ENCODE results near the gene IL17RB. TPM values are rescaled to one million over a fixed set of nuclear protein-coding genes. Genes with fewer than 3 reads are reported as not detected.

Gene IL17RB
- total RNA-seq, 1 donor from 2014 or later = 18.4 TPM

DNA sequence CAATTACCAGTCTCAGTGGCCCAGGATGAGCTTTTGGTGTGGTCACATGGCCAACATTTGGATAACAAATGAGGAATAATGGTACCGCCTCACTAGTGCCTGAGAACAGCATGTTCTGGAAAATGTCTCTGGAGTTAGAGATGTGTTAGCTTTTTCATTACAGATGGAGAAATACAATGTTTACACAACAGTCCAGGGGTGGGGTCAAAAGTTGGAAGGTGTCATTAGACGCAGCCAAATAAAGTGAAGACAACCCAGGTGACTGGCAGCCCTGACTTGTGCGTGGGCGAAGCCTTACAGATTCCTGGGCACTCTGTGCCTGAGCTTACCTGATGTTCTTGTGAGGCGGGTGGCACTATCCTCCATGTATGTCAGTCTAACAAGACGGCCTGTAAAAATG is 12.8 kb downstream of the IL17RB start:
- no peak for ATAC-seq
- TF ChIP-seq CTCF (IDR thresholded peaks at IDR 0.05) = no peak
- H3K36me3 ChIP-seq = peaks cover 42% of the 10 kb centered on the region

DNA sequence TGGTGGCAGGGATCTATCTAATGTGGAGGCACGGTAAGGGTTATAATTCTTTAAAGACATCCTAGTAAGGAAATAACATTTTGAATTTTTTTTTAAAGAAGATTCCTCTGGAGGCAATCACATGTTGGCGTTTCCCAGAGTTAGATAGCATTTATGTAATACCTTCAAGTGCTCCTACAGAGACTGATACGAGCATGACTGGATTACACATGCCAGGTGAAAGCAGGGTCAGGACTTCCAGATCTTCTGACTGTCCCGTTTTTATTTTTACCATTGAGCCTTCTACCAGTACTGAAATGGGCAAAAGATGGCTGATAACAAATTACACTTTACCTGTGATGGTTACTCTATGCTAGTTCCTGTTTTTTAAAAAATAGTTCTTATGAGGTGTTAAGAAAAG is 13.8 kb downstream of the IL17RB start:
- intact Hi-C loops (cut with DNase I) = no loop called here
- ATAC-seq (no peak), DNase-seq (no peak)
- Histone ChIP-seq H3K4me1 (no peaks in the 10 kb centered on the region), H3K36me3 (peaks cover 52% of the 10 kb centered on the region), H3K27ac (no peak overlapping the region), H3K27me3 (ENCODE audit: low read depth) (no peaks in the 10 kb centered on the region), H3K4me3 (no peak overlapping the region), H3K9me3 (no peaks in the 10 kb centered on the region)
- TF ChIP-seq CTCF (IDR thresholded peaks at IDR 0.05) = no peak

More for the DNA sequence above, 12.8 kb downstream of the IL17RB start:
- Histone ChIP-seq H3K27ac (no peak overlapping the region), H3K27me3 (ENCODE audit: low read depth) (no peaks in the 10 kb centered on the region), H3K9me3 (no peaks in the 10 kb centered on the region), H3K4me1 (no peaks in the 10 kb centered on the region), H3K4me3 (no peak overlapping the region)
- DNase-seq = no peak
- intact Hi-C loops (cut with DNase I) = no loop called here

DNA sequence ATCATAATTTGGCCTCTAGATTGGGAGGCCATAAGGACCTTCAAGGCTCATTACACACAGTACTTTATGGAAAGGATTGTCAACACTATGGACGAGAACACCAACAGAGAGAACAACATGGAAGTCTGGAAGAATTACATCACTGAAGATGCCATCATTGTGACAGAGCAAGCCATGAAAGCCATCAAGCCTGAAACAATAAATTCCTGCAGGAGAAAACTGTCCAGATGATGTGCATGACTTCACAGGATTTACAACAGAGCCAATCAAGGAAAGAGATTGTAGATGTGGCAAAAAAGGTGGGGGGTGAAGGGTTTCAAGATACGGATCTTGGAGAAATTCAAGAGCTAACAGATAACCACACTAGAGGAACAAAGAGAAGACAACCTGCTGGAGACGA is 15.9 kb downstream of the IL17RB start:
- no peak overlapping the region for H3K27ac ChIP-seq
- no peaks in the 10 kb centered on the region for H3K27me3 ChIP-seq (ENCODE audit: low read depth)
- no peak for DNase-seq
- no peaks in the 10 kb centered on the region for H3K4me1 ChIP-seq
- no peak overlapping the region for H3K4me3 ChIP-seq
- intact Hi-C loops (cut with DNase I) = no loop called here
- ATAC-seq = no peak
- H3K36me3 ChIP-seq = peaks cover 72% of the 10 kb centered on the region
- TF ChIP-seq CTCF (IDR thresholded peaks at IDR 0.05) = no peak
- H3K9me3 ChIP-seq = no peaks in the 10 kb centered on the region

GRCh38 chr3:53863145-53863544 is 16.8 kb downstream of the IL17RB start:
- H3K27ac ChIP-seq = no peak overlapping the region
- DNase-seq = no peak
- TF ChIP-seq CTCF (IDR thresholded peaks at IDR 0.05) = no peak
- no peaks in the 10 kb centered on the region for H3K27me3 ChIP-seq (ENCODE audit: low read depth)
- intact Hi-C loops (cut with DNase I) = no loop called here
- H3K9me3 ChIP-seq = no peaks in the 10 kb centered on the region
- H3K4me3 ChIP-seq = no peak overlapping the region
- peaks cover 81% of the 10 kb centered on the region for H3K36me3 ChIP-seq
- ATAC-seq = no peak
- no peaks in the 10 kb centered on the region for H3K4me1 ChIP-seq

DNA sequence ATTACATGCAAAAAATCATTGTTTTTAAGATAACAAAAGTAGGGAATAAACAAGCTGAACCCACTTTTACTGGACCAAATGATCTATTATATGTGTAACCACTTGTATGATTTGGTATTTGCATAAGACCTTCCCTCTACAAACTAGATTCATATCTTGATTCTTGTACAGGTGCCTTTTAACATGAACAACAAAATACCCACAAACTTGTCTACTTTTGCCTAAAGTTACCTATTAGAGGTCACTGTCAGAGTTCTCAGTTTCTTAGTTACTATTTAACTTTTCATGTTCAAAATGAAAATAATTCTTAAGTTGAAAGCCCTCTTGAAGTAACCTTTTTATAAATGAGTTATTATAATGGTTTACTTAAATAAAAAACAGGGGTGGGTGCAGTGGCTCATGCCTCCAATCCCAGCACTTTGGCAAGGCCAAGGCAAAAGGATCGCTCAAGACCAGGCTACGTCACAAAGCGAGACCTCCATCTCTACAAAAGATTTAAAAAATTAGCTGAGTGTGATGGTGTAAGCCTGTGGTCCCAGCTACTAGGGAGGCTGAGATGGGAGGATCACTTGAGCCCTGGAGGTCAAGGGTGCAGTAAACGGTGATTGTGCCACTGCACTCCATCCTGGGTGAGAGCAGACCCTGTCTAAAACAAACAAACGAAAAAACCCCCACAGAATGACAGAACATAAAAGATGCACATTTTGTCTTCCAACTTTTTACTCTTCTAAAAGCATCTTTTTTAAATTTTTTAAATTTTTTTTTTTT is 19.5 kb downstream of the IL17RB start:
- no peak for TF ChIP-seq CTCF (IDR thresholded peaks at IDR 0.05)
- no peak overlapping the region for H3K27ac ChIP-seq
- H3K4me1 ChIP-seq = no peaks in the 10 kb centered on the region
- H3K36me3 ChIP-seq = peaks cover 97% of the 10 kb centered on the region
- intact Hi-C loops (cut with DNase I) = no loop called here
- H3K4me3 ChIP-seq = no peak overlapping the region
- ATAC-seq = no peak
- no peak for DNase-seq
- no peaks in the 10 kb centered on the region for H3K27me3 ChIP-seq (ENCODE audit: low read depth)
- H3K9me3 ChIP-seq = no peaks in the 10 kb centered on the region
